ENCODE data around the gene ITSN2. TPM values are rescaled to one million over a fixed set of nuclear protein-coding genes. Genes with fewer than 3 reads are reported as not detected.

The ITSN2 gene
- total and polyA plus RNA-seq, 2 experiments from 2014 or later, result 20.3 to 34.4 TPM

GRCh38 chr2:24206714-24207113 lies 153.6 kb downstream of the ITSN2 start:
- DNase-seq (ENCODE audit: low spot score), result no peak
- Histone ChIP-seq H4K20me1 (ENCODE audit: insufficient read depth, poor library complexity, severe bottlenecking) (no peaks in the 10 kb centered on the region), H3K27ac (no peak overlapping the region), H3K36me3 (replicated peaks; ENCODE audit: insufficient read depth, low read depth) (no peaks in the 10 kb centered on the region), H3K4me3 (no peak overlapping the region), H3K9me2 (replicated peaks; ENCODE audit: insufficient read depth) (no peaks in the 10 kb centered on the region), H2AFZ (no peak overlapping the region), H3K4me1 (ENCODE audit: insufficient read depth) (peaks cover 7% of the 10 kb centered on the region), H3K9me3 (ENCODE audit: low read depth) (no peaks in the 10 kb centered on the region), H3K79me2 (no peaks in the 10 kb centered on the region), H3K27me3 (no peaks in the 10 kb centered on the region), H3K4me2 (no peak overlapping the region)
- no peak for TF ChIP-seq EZH2phosphoT487 (IDR thresholded peaks at IDR 0.05; ENCODE audit: low read depth, severe bottlenecking, unreplicated experiment)
- no peak for TF ChIP-seq EZH2 (IDR thresholded peaks at IDR 0.05; ENCODE audit: borderline replicate concordance)
- TF ChIP-seq CTCF (IDR thresholded peaks at IDR 0.05; ENCODE audit: poor library complexity), result no peak
- 88% methylated on average over 8 of the region's 8 CpGs for WGBS (ENCODE audit: low lambda C conversion rate, missing lambda C conversion rate)

- no peak for TF ChIP-seq EZH2 (IDR thresholded peaks at IDR 0.05; ENCODE audit: borderline replicate concordance)
- no peak for TF ChIP-seq EZH2phosphoT487 (IDR thresholded peaks at IDR 0.05; ENCODE audit: low read depth, severe bottlenecking, unreplicated experiment)
- no peak for TF ChIP-seq CTCF (IDR thresholded peaks at IDR 0.05; ENCODE audit: poor library complexity)
- Histone ChIP-seq H3K4me1 (ENCODE audit: insufficient read depth) (peaks cover 7% of the 10 kb centered on the region), H3K4me2 (no peak overlapping the region), H3K79me2 (no peaks in the 10 kb centered on the region), H3K36me3 (replicated peaks; ENCODE audit: insufficient read depth, low read depth) (no peaks in the 10 kb centered on the region), H3K27me3 (no peaks in the 10 kb centered on the region), H3K27ac (no peak overlapping the region), H4K20me1 (ENCODE audit: insufficient read depth, poor library complexity, severe bottlenecking) (no peaks in the 10 kb centered on the region), H3K9me2 (replicated peaks; ENCODE audit: insufficient read depth) (no peaks in the 10 kb centered on the region), H3K9me3 (ENCODE audit: low read depth) (no peaks in the 10 kb centered on the region), H3K4me3 (no peak overlapping the region), H2AFZ (no peak overlapping the region)
- no peak for DNase-seq (ENCODE audit: low spot score)
- 100% methylated on average over 4 of the region's 6 CpGs for WGBS (ENCODE audit: low lambda C conversion rate, missing lambda C conversion rate)
These were observed 154.1 kb downstream of the ITSN2 start for GRCh38 chr2:24206242-24206641.

GRCh38 chr2:24205131-24205530 lies 155.2 kb downstream of the ITSN2 start:
- no peak overlapping the region for H3K4me3 ChIP-seq
- H3K27ac ChIP-seq, result no peak overlapping the region
- no peaks in the 10 kb centered on the region for H3K9me2 ChIP-seq (replicated peaks; ENCODE audit: insufficient read depth)
- no peaks in the 10 kb centered on the region for H3K27me3 ChIP-seq
- H3K79me2 ChIP-seq, result no peaks in the 10 kb centered on the region
- H3K4me1 ChIP-seq (ENCODE audit: insufficient read depth), result peaks cover 7% of the 10 kb centered on the region
- no peak for TF ChIP-seq EZH2phosphoT487 (IDR thresholded peaks at IDR 0.05; ENCODE audit: low read depth, severe bottlenecking, unreplicated experiment)
- no peak for TF ChIP-seq EZH2 (IDR thresholded peaks at IDR 0.05; ENCODE audit: borderline replicate concordance)
- no peak for TF ChIP-seq CTCF (IDR thresholded peaks at IDR 0.05; ENCODE audit: poor library complexity)
- 95% methylated on average over 4 of the region's 4 CpGs for WGBS (ENCODE audit: low lambda C conversion rate, missing lambda C conversion rate)
- no peaks in the 10 kb centered on the region for H4K20me1 ChIP-seq (ENCODE audit: insufficient read depth, poor library complexity, severe bottlenecking)
- no peak overlapping the region for H2AFZ ChIP-seq
- DNase-seq (ENCODE audit: low spot score), result no peak
- H3K36me3 ChIP-seq (replicated peaks; ENCODE audit: insufficient read depth, low read depth), result no peaks in the 10 kb centered on the region
- H3K4me2 ChIP-seq, result no peak overlapping the region
- no peaks in the 10 kb centered on the region for H3K9me3 ChIP-seq (ENCODE audit: low read depth)

GRCh38 chr2:24204505-24204904 lies 155.8 kb downstream of the ITSN2 start:
- H4K20me1 ChIP-seq (ENCODE audit: insufficient read depth, poor library complexity, severe bottlenecking), result no peaks in the 10 kb centered on the region
- peaks cover 7% of the 10 kb centered on the region for H3K4me1 ChIP-seq (ENCODE audit: insufficient read depth)
- no peaks in the 10 kb centered on the region for H3K9me3 ChIP-seq (ENCODE audit: low read depth)
- H3K4me2 ChIP-seq, result no peak overlapping the region
- H3K4me3 ChIP-seq, result no peak overlapping the region
- TF ChIP-seq EZH2phosphoT487 (IDR thresholded peaks at IDR 0.05; ENCODE audit: low read depth, severe bottlenecking, unreplicated experiment) (no peak), EZH2 (IDR thresholded peaks at IDR 0.05; ENCODE audit: borderline replicate concordance) (no peak), CTCF (IDR thresholded peaks at IDR 0.05; ENCODE audit: poor library complexity) (no peak)
- no peaks in the 10 kb centered on the region for H3K27me3 ChIP-seq
- H3K36me3 ChIP-seq (replicated peaks; ENCODE audit: insufficient read depth, low read depth), result no peaks in the 10 kb centered on the region
- H2AFZ ChIP-seq, result no peak overlapping the region
- H3K9me2 ChIP-seq (replicated peaks; ENCODE audit: insufficient read depth), result no peaks in the 10 kb centered on the region
- no peaks in the 10 kb centered on the region for H3K79me2 ChIP-seq
- H3K27ac ChIP-seq, result no peak overlapping the region
- no peak for DNase-seq (ENCODE audit: low spot score)
- WGBS (ENCODE audit: low lambda C conversion rate, missing lambda C conversion rate), result 93% methylated on average over 12 of the region's 12 CpGs

Measured in hepatocyte (in vitro differentiated cells).